Measurements from ENCODE around the gene AHSA1. TPM values are rescaled to one million over a fixed set of nuclear protein-coding genes. Genes with fewer than 3 reads are reported as not detected.

The AHSA1 gene
- total and polyA plus RNA-seq, 2 of the 8 experiments (the other 6 are each of a cell fraction or from before 2014, with no cell fraction given) = 155 to 221 TPM

- TF ChIP-seq TCF12 (IDR thresholded peaks at IDR 0.05; ENCODE audit: low read depth, low read length) (no peak), CHD7 (IDR thresholded peaks at IDR 0.05; ENCODE audit: insufficient replicate concordance, low read length) (no peak), USF2 (IDR thresholded peaks at IDR 0.05; ENCODE audit: low read length) (no peak), KDM4A (IDR thresholded peaks at IDR 0.05; ENCODE audit: low read depth, low read length, severe bottlenecking) (peak; percentile 59), CREB1 (IDR thresholded peaks at IDR 0.05) (peak; percentile 91), FOSL1 (IDR thresholded peaks at IDR 0.05; ENCODE audit: insufficient read depth, low read depth, low read length) (no peak), SIN3A (conservative IDR thresholded peaks at IDR 0.05 in 1 of 2, IDR thresholded peaks at IDR 0.05 in 1 of 2; ENCODE audit: low read depth in 1 of 2, low read length in 2 of 2) (peak in 1 of 2 experiments; percentile 70; a peak in 1 of 4 replicates), POLR2AphosphoS5 (IDR thresholded peaks at IDR 0.05; ENCODE audit: low read depth, low read length) (peak; percentile 82), RAD21 (IDR thresholded peaks at IDR 0.05 in 1 of 2, conservative IDR thresholded peaks at IDR 0.05 in 1 of 2; ENCODE audit: low read depth in 2 of 2, low read length in 2 of 2) (no peak)
These were observed at the start of gene AHSA1, which contains the start of gene VIPAS39 (continued) for GRCh38 chr14:77457522-77458248.

Data from H1 (cell line).